ENCODE data around the gene INPP5A. TPM values are rescaled to one million over a fixed set of nuclear protein-coding genes. Genes with fewer than 3 reads are reported as not detected.

The INPP5A gene
- total and polyA plus RNA-seq, 2 of the 13 experiments (the other 11 are each of a cell fraction or from before 2014, with no cell fraction given) = 17.5 to 37.9 TPM

DNA sequence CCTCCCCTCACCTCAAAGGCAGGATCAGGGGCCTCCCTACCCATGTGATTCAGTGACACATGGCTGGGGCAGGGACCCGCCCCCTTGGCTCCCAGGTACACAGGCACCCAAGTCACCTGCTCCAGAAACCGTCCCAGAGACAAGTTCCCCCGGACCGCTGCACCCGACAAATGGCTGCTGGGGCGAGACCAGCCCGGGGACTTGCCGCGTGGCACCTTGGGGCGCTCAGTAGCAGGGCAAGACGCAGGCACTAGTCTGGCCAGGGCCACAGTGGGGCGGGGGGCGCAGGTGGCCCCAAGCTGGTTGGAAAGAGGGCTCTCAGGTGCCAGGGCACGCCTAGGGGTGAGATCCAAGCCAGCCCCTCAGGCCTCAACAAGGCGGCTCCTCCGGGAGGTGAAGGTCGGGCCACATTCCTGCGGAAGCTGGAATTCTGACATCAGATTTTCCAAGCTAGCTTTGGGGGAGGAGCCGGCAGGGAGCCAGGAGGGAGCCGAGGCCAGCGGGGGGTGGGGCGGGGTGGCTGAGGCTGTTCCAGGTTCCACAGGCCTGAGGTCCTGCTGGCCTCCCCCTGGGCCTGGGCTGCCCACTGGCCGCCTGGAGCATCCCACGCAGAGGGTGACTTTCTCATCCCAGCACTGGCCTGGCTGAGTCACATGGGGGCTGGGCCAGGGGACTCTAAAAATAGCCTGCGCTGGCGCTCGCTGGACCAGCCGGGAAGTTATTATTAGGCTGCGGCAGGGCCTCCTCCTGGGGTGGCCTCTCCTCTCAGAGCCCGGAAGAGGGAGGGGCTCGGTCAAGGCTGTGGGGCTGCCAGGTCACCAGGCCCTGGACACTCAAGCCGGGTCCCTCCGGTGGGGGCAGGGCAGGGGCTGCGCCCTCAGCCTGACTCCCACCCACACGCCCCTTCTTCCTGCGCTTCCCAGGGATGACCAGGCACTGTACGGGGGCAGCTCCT lies 20.5 kb upstream of the INPP5A start (continued):
- TF ChIP-seq, protein P1, sequence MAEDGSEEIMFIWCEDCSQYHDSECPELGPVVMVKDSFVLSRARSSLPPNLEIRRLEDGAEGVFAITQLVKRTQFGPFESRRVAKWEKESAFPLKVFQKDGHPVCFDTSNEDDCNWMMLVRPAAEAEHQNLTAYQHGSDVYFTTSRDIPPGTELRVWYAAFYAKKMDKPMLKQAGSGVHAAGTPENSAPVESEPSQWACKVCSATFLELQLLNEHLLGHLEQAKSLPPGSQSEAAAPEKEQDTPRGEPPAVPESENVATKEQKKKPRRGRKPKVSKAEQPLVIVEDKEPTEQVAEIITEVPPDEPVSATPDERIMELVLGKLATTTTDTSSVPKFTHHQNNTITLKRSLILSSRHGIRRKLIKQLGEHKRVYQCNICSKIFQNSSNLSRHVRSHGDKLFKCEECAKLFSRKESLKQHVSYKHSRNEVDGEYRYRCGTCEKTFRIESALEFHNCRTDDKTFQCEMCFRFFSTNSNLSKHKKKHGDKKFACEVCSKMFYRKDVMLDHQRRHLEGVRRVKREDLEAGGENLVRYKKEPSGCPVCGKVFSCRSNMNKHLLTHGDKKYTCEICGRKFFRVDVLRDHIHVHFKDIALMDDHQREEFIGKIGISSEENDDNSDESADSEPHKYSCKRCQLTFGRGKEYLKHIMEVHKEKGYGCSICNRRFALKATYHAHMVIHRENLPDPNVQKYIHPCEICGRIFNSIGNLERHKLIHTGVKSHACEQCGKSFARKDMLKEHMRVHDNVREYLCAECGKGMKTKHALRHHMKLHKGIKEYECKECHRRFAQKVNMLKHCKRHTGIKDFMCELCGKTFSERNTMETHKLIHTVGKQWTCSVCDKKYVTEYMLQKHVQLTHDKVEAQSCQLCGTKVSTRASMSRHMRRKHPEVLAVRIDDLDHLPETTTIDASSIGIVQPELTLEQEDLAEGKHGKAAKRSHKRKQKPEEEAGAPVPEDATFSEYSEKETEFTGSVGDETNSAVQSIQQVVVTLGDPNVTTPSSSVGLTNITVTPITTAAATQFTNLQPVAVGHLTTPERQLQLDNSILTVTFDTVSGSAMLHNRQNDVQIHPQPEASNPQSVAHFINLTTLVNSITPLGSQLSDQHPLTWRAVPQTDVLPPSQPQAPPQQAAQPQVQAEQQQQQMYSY (CRISPR knock-in tag; IDR thresholded peaks at IDR 0.05) = no peak
- TF ChIP-seq BRD4 (CRISPR knock-in tag; IDR thresholded peaks at IDR 0.05) (peak; percentile 24; the same call in 1 of the 2 replicates), CBFB (CRISPR knock-in tag; IDR thresholded peaks at IDR 0.05) (peak; percentile 77), SALL2 (CRISPR knock-in tag; IDR thresholded peaks at IDR 0.05) (0 out of 2 replicates have a peak, but pooled peaks have one; percentile 11), GATAD2A (CRISPR knock-in tag; IDR thresholded peaks at IDR 0.05) (peak; percentile 70), STAG1 (CRISPR knock-in tag; IDR thresholded peaks at IDR 0.05) (no peak), RCOR2 (CRISPR knock-in tag; IDR thresholded peaks at IDR 0.05) (peak; percentile 42; the same call in 1 of the 2 replicates), ZNF207 (IDR thresholded peaks at IDR 0.05; ENCODE audit: borderline replicate concordance) (no peak), ETV5 (CRISPR knock-in tag; IDR thresholded peaks at IDR 0.05; ENCODE audit: borderline replicate concordance) (peak; percentile 93), ZFAT (CRISPR knock-in tag; conservative IDR thresholded peaks at IDR 0.05) (no peak)
- TF ChIP-seq, protein P2, sequence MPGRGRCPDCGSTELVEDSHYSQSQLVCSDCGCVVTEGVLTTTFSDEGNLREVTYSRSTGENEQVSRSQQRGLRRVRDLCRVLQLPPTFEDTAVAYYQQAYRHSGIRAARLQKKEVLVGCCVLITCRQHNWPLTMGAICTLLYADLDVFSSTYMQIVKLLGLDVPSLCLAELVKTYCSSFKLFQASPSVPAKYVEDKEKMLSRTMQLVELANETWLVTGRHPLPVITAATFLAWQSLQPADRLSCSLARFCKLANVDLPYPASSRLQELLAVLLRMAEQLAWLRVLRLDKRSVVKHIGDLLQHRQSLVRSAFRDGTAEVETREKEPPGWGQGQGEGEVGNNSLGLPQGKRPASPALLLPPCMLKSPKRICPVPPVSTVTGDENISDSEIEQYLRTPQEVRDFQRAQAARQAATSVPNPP (CRISPR knock-in tag; IDR thresholded peaks at IDR 0.05) = no peak
- TF ChIP-seq, protein P3, sequence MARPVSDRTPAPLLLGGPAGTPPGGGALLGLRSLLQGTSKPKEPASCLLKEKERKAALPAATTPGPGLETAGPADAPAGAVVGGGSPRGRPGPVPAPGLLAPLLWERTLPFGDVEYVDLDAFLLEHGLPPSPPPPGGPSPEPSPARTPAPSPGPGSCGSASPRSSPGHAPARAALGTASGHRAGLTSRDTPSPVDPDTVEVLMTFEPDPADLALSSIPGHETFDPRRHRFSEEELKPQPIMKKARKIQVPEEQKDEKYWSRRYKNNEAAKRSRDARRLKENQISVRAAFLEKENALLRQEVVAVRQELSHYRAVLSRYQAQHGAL (CRISPR knock-in tag; IDR thresholded peaks at IDR 0.05; ENCODE audit: not compliant biosample characterization) = no peak
- TF ChIP-seq, protein P4, sequence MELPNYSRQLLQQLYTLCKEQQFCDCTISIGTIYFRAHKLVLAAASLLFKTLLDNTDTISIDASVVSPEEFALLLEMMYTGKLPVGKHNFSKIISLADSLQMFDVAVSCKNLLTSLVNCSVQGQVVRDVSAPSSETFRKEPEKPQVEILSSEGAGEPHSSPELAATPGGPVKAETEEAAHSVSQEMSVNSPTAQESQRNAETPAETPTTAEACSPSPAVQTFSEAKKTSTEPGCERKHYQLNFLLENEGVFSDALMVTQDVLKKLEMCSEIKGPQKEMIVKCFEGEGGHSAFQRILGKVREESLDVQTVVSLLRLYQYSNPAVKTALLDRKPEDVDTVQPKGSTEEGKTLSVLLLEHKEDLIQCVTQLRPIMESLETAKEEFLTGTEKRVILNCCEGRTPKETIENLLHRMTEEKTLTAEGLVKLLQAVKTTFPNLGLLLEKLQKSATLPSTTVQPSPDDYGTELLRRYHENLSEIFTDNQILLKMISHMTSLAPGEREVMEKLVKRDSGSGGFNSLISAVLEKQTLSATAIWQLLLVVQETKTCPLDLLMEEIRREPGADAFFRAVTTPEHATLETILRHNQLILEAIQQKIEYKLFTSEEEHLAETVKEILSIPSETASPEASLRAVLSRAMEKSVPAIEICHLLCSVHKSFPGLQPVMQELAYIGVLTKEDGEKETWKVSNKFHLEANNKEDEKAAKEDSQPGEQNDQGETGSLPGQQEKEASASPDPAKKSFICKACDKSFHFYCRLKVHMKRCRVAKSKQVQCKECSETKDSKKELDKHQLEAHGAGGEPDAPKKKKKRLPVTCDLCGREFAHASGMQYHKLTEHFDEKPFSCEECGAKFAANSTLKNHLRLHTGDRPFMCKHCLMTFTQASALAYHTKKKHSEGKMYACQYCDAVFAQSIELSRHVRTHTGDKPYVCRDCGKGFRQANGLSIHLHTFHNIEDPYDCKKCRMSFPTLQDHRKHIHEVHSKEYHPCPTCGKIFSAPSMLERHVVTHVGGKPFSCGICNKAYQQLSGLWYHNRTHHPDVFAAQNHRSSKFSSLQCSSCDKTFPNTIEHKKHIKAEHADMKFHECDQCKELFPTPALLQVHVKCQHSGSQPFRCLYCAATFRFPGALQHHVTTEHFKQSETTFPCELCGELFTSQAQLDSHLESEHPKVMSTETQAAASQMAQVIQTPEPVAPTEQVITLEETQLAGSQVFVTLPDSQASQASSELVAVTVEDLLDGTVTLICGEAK (IDR thresholded peaks at IDR 0.05) = no peak
- TF ChIP-seq, protein P4 (CRISPR knock-in tag; IDR thresholded peaks at IDR 0.05) = no peak

Measured in HepG2 (cell line).